Neural crest cell (in vitro differentiated cells): ENCODE data around the gene KIF4A. TPM values are rescaled to one million over a fixed set of nuclear protein-coding genes. Genes with fewer than 3 reads are reported as not detected.
"Not testable (repeated sequence)": the region's sequence is repeated elsewhere in the genome, so short reads cannot be mapped to it uniquely, and the experiment has no call there.

Experiments
- DNase-seq: peaks from one replicate; pipeline ENCODE4 v3.0.0; 2021; ENCODE audit warnings: low read depth, mixed read lengths, low spot score
- H3K27ac Mint-ChIP-seq: one replicate; pipeline ENCODE4 v1.8.0; 2021; ENCODE audit warnings: mild to moderate bottlenecking, mixed read lengths; ENCODE audit not compliant: unreplicated experiment
- H3K27me3 Mint-ChIP-seq: 2 replicates; pipeline ENCODE4 v1.8.0; 2021; ENCODE audit warnings: low read depth, mild to moderate bottlenecking, mixed read lengths
- H3K36me3 Mint-ChIP-seq: 2 replicates; pipeline ENCODE4 v1.8.0; 2021; ENCODE audit warnings: low read depth, mild to moderate bottlenecking, mixed read lengths
- H3K4me1 Mint-ChIP-seq: 2 replicates; pipeline ENCODE4 v1.8.0; 2021; ENCODE audit warnings: mixed read lengths
- H3K4me3 Mint-ChIP-seq: one replicate; pipeline ENCODE4 v1.8.0; 2021; ENCODE audit warnings: mild to moderate bottlenecking, mixed read lengths
- H3K9me3 Mint-ChIP-seq: 2 replicates; pipeline ENCODE4 v1.8.0; 2021; ENCODE audit warnings: mixed read lengths
- CTCF ChIP-seq: fragments of 200-600 bp; sonication (generic); conservative IDR thresholded peaks from 2 replicates; pipeline ENCODE4 v1.5.0; 2021; ENCODE audit warnings: antibody characterized with exemption, mild to moderate bottlenecking
- total RNA-seq: library from RNA; stranded (reverse); gene quantifications from 2 replicates; pipeline ENCODE4 v1.2.1, GENCODE V29; 2021

Gene KIF4A
- total RNA-seq, 1 donor from 2014 or later: 58.5 TPM

GRCh38 chrX:70268034-70268433, 21.9 kb upstream of the KIF4A start, which contains the start of gene ARR3:
Gene ARR3, plus strand, starts transcription at chrX:70268334. Its CDS starts 1,052 bp downstream, at chrX:70269386.
- no peak for TF ChIP-seq CTCF
- Mint-ChIP-seq H3K27ac (no peak within 1 kb of the TSS), H3K4me3 (no peak within 1 kb of the TSS), H3K9me3 (peaks cover 10% of the 10 kb centered on the region), H3K27me3 (peaks cover 4% of the 10 kb centered on the region), H3K36me3 (no peaks in the 10 kb centered on the region), H3K4me1 (no peaks in the 10 kb centered on the region)
- DNase-seq: no peak

- not testable (repeated sequence) for H3K4me3 Mint-ChIP-seq, H3K27me3 Mint-ChIP-seq, DNase-seq, H3K36me3 Mint-ChIP-seq, H3K9me3 Mint-ChIP-seq, H3K27ac Mint-ChIP-seq, H3K4me1 Mint-ChIP-seq
These were observed 15.9 kb upstream of the KIF4A start for GRCh38 chrX:70274029-70274428.

- TF ChIP-seq CTCF: no peak
- Mint-ChIP-seq H3K4me3 (no peak overlapping the region), H3K36me3 (peaks cover 2% of the 10 kb centered on the region), H3K27ac (no peak overlapping the region), H3K27me3 (no peaks in the 10 kb centered on the region), H3K4me1 (no peaks in the 10 kb centered on the region), H3K9me3 (peaks cover 7% of the 10 kb centered on the region)
- no peak for DNase-seq
These were observed 10.8 kb upstream of the KIF4A start for GRCh38 chrX:70279081-70279480.

GRCh38 chrX:70280573-70280972, 9.3 kb upstream of the KIF4A start:
- H3K4me3 Mint-ChIP-seq: no peak overlapping the region
- H3K4me1 Mint-ChIP-seq: no peaks in the 10 kb centered on the region
- no peaks in the 10 kb centered on the region for H3K27me3 Mint-ChIP-seq
- H3K9me3 Mint-ChIP-seq: peaks cover 7% of the 10 kb centered on the region
- TF ChIP-seq CTCF: no peak
- peaks cover 2% of the 10 kb centered on the region for H3K36me3 Mint-ChIP-seq
- no peak for DNase-seq
- H3K27ac Mint-ChIP-seq: no peak overlapping the region

- TF ChIP-seq CTCF: no peak
- H3K4me3 Mint-ChIP-seq: no peak within 1 kb of the TSS
- H3K27ac Mint-ChIP-seq: no peak within 1 kb of the TSS
- H3K36me3 Mint-ChIP-seq: peaks cover 7% of the 10 kb centered on the region
- no peaks in the 10 kb centered on the region for H3K4me1 Mint-ChIP-seq
- no peaks in the 10 kb centered on the region for H3K27me3 Mint-ChIP-seq
- H3K9me3 Mint-ChIP-seq: peaks cover 7% of the 10 kb centered on the region
- DNase-seq: no peak
These were observed 8.0 kb upstream of the KIF4A start, which contains the start of gene RAB41 for GRCh38 chrX:70281951-70282350. Gene RAB41, plus strand, starts transcription at chrX:70282172. Its CDS starts 46 bp downstream, at chrX:70282218.

GRCh38 chrX:70289168-70289792, 624 bp upstream of the KIF4A start:
- no peak for TF ChIP-seq CTCF
- peak overlapping the region; percentile 96 for H3K4me3 Mint-ChIP-seq
- no peaks in the 10 kb centered on the region for H3K27me3 Mint-ChIP-seq
- H3K4me1 Mint-ChIP-seq: peaks cover 28% of the 10 kb centered on the region
- no peak for DNase-seq
- H3K36me3 Mint-ChIP-seq: peaks cover 5% of the 10 kb centered on the region
- peak overlapping the region; percentile 71 for H3K27ac Mint-ChIP-seq
- no peaks in the 10 kb centered on the region for H3K9me3 Mint-ChIP-seq
